Measurements from ENCODE around the gene HDHD3. TPM values are rescaled to one million over a fixed set of nuclear protein-coding genes. Genes with fewer than 3 reads are reported as not detected.
"Not testable (repeated sequence)": the region's sequence is repeated elsewhere in the genome, so short reads cannot be mapped to it uniquely, and the experiment has no call there.

The HDHD3 gene
- total RNA-seq, 1 donor = 7.2 TPM

DNA sequence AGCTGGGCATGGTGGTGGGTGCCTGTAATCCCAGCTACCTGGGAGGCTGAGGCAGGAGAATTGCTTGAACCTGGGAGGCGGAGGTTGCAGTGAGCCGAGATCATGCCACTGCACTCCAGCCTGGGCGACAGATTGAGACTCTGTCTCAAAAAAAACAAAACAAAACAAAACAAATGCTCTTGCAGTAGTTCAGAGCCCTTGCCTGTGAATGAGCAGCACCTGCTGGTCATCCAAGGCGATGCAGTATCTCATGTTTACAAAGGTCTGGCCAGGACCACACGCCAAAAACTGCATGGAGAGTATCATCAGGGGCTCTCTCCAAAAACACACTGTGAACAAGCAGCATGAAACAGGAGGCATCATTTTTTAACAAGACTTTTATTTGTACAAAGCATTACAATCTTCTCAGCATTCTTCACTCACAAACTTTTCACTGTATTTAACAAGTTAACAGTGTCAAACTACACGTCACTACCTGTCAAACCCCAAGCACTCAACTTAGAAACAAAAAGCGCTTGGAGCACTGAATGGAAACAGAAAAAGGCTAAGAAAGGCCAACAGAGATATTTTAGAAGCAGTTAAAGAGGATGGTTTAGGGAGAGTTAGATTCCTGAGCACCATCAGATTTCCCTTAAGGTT is 30.2 kb upstream of the HDHD3 start:
- H3K9me3 ChIP-seq (ENCODE audit: low read depth, low read length); H3K27ac ChIP-seq (ENCODE audit: low read depth, low read length); H2AFZ ChIP-seq (ENCODE audit: low read length); H4K20me1 ChIP-seq (ENCODE audit: insufficient read depth, low read length); H3K27me3 ChIP-seq (ENCODE audit: insufficient read depth, low read length); H3K4me3 ChIP-seq (ENCODE audit: insufficient read depth, low read length); H3K4me2 ChIP-seq (ENCODE audit: insufficient read depth, low read length); H3K4me1 ChIP-seq (ENCODE audit: insufficient read depth, low read length): not testable (repeated sequence)
- DNase-seq (ENCODE audit: insufficient read length, low spot score, missing footprints) = peak; percentile 90
- peak; percentile 77 for TF ChIP-seq CTCF (IDR thresholded peaks at IDR 0.05; ENCODE audit: extremely low read depth, low read depth, low read length)
- peaks cover 13% of the 10 kb centered on the region for H3K36me3 ChIP-seq (ENCODE audit: insufficient read depth, low read length)
- peaks cover 19% of the 10 kb centered on the region for H3K79me2 ChIP-seq (ENCODE audit: insufficient read depth, low read length)

- not testable (repeated sequence) for H3K27ac ChIP-seq (ENCODE audit: low read depth, low read length); H3K27me3 ChIP-seq (ENCODE audit: insufficient read depth, low read length); H3K9me3 ChIP-seq (ENCODE audit: low read depth, low read length); H3K4me1 ChIP-seq (ENCODE audit: insufficient read depth, low read length); H2AFZ ChIP-seq (ENCODE audit: low read length); DNase-seq (ENCODE audit: insufficient read length, low spot score, missing footprints); H3K4me3 ChIP-seq (ENCODE audit: insufficient read depth, low read length); H3K4me2 ChIP-seq (ENCODE audit: insufficient read depth, low read length); H4K20me1 ChIP-seq (ENCODE audit: insufficient read depth, low read length)
- H3K79me2 ChIP-seq (ENCODE audit: insufficient read depth, low read length) = peaks cover 19% of the 10 kb centered on the region
- H3K36me3 ChIP-seq (ENCODE audit: insufficient read depth, low read length) = peaks cover 13% of the 10 kb centered on the region
Observed at GRCh38 chr9:113406353-113406752, 29.6 kb upstream of the HDHD3 start.

DNA sequence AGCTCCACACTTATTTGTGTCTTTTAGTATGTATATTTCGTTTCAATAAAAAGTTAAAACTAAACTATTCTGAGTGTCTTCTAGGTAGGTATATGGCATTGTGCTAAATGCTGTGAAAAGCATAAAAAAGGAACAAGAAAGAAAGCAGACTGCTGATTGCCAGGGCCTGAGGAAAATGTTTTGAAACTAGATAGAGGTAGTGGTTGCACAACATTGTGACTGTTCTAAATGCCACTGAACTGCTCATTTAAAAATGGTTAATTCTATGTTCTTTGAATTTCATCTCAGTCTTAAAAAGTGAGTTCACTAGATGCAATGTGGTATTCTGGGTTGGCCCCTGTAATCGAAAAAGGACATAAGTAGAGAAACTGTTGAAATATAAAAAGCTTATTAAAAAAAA is 26.9 kb upstream of the HDHD3 start:
- DNase-seq (ENCODE audit: insufficient read length, low spot score, missing footprints) = no peak
- no peak overlapping the region for H2AFZ ChIP-seq (ENCODE audit: low read length)

DNA sequence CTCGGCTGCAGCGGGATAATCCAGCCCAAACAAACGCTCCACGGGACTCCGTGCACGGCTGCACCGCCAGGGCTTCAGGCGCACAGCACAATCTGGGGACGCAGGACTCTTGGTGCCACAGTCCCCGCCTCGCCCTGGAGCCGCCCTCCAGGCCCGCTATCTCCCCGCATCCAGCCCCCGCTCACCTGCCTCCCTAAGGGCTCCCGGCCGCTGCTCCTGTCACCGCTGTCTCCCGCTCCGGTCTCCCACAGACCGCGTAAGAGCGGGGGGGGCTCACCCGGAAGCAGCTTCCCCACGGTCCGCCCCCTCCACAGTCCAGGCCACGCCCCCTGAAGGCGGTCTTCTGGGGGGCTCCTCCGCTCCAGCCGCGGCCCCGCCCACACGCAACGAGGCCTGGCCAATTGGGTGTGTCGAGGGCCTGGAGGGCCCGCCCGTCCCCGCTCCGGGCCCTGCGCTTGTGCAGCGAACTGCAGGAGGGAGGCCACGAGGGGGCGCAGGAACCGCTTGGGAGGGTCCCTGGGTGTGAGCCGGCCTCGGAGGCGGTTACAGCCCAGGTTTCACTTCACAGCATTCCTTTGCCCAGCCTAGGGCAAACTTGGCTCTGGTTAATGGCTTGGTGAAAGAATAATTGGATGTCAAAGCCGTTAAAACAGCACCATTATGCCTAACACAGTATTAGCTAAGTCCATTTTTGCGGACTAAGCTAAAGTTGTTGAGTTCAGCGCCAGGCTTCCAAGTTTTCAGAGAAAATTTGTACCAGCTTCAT is 24.4 kb upstream of the HDHD3 start, which contains the start of gene ALAD:
Gene ALAD (minus strand): TSS at position 258 of the 766 bp plus-strand sequence. CDS start 7,725 bp downstream, outside the sequence.
- Histone ChIP-seq H4K20me1 (ENCODE audit: insufficient read depth, low read length) (peaks cover 5% of the 10 kb centered on the region), H3K4me3 (ENCODE audit: insufficient read depth, low read length) (peak within 1 kb of the TSS; percentile 97), H3K27me3 (ENCODE audit: insufficient read depth, low read length) (no peaks in the 10 kb centered on the region), H3K36me3 (ENCODE audit: insufficient read depth, low read length) (no peaks in the 10 kb centered on the region), H3K9me3 (ENCODE audit: low read depth, low read length) (no peaks in the 10 kb centered on the region), H3K4me1 (ENCODE audit: insufficient read depth, low read length) (peaks cover 22% of the 10 kb centered on the region), H3K4me2 (ENCODE audit: insufficient read depth, low read length) (peak within 1 kb of the TSS; percentile 88), H2AFZ (ENCODE audit: low read length) (peak within 1 kb of the TSS; percentile 97), H3K79me2 (ENCODE audit: insufficient read depth, low read length) (peaks cover 19% of the 10 kb centered on the region), H3K27ac (ENCODE audit: low read depth, low read length) (no peak within 1 kb of the TSS)
- peak; percentile 99 for DNase-seq (ENCODE audit: insufficient read length, low spot score, missing footprints)
- peak; percentile 92 for TF ChIP-seq CTCF (IDR thresholded peaks at IDR 0.05; ENCODE audit: extremely low read depth, low read depth, low read length)

More for the DNA sequence above, 26.9 kb upstream of the HDHD3 start:
- Histone ChIP-seq H3K36me3 (ENCODE audit: insufficient read depth, low read length) (peaks cover 10% of the 10 kb centered on the region), H3K27me3 (ENCODE audit: insufficient read depth, low read length) (no peaks in the 10 kb centered on the region), H3K4me2 (ENCODE audit: insufficient read depth, low read length) (no peak overlapping the region), H3K79me2 (ENCODE audit: insufficient read depth, low read length) (peaks cover 15% of the 10 kb centered on the region), H3K27ac (ENCODE audit: low read depth, low read length) (no peak overlapping the region), H4K20me1 (ENCODE audit: insufficient read depth, low read length) (peaks cover 5% of the 10 kb centered on the region), H3K4me1 (ENCODE audit: insufficient read depth, low read length) (peaks cover 9% of the 10 kb centered on the region), H3K4me3 (ENCODE audit: insufficient read depth, low read length) (no peak overlapping the region), H3K9me3 (ENCODE audit: low read depth, low read length) (no peaks in the 10 kb centered on the region)
- TF ChIP-seq CTCF (IDR thresholded peaks at IDR 0.05; ENCODE audit: extremely low read depth, low read depth, low read length) = no peak

All from osteoblast (primary cell).